ENCODE results near the gene KRTAP10-12.

Gene KRTAP10-12

GRCh38 chr21:44666401-44667320 is 30.3 kb upstream of the KRTAP10-12 start, which contains the start of gene KRTAP12-2:
KRTAP12-2 (minus strand) TSS chr21:44666927; CDS start chr21:44666886, 41 bp downstream.
- no peak for DNase-seq
- H3K4me3 ChIP-seq (ENCODE audit: low read length): no peak within 1 kb of the TSS
- no peak within 1 kb of the TSS for H3K4me2 ChIP-seq (ENCODE audit: low read depth, low read length)
- TF ChIP-seq EZH2phosphoT487 (IDR thresholded peaks at IDR 0.05; ENCODE audit: low read length) (no peak), CTCF (IDR thresholded peaks at IDR 0.05; ENCODE audit: low read length) (no peak), EZH2 (optimal IDR thresholded peaks at IDR 0.05; ENCODE audit: low read depth, low read length) (no peak)
- H3K79me2 ChIP-seq (ENCODE audit: low read length): no peaks in the 10 kb centered on the region
- H3K27me3 ChIP-seq (replicated peaks; ENCODE audit: insufficient read depth, low read length): peaks cover 95% of the 10 kb centered on the region
- H3K4me1 ChIP-seq (ENCODE audit: low read length): no peaks in the 10 kb centered on the region
- H3K9ac ChIP-seq (ENCODE audit: low read length): no peak within 1 kb of the TSS
- no peaks in the 10 kb centered on the region for H3K36me3 ChIP-seq (replicated peaks; ENCODE audit: insufficient read depth, low read length)
- H3K27ac ChIP-seq (ENCODE audit: low read length): no peak within 1 kb of the TSS
- no peaks in the 10 kb centered on the region for H3F3A ChIP-seq (ENCODE audit: insufficient read depth, low read length)
- no peak within 1 kb of the TSS for H2AFZ ChIP-seq (ENCODE audit: low read length)
- H4K20me1 ChIP-seq (ENCODE audit: insufficient read depth, low read length): no peaks in the 10 kb centered on the region
- no peaks in the 10 kb centered on the region for H3K9me2 ChIP-seq (replicated peaks; ENCODE audit: insufficient read depth, low read length)
- no peaks in the 10 kb centered on the region for H3K9me3 ChIP-seq (replicated peaks; ENCODE audit: insufficient read depth, low read length)

GRCh38 chr21:44667612-44668011 is 29.4 kb upstream of the KRTAP10-12 start:
- no peak overlapping the region for H3K27ac ChIP-seq (ENCODE audit: low read length)
- H2AFZ ChIP-seq (ENCODE audit: low read length): no peak overlapping the region
- no peak overlapping the region for H3K4me3 ChIP-seq (ENCODE audit: low read length)
- no peaks in the 10 kb centered on the region for H3K79me2 ChIP-seq (ENCODE audit: low read length)
- H3K27me3 ChIP-seq (replicated peaks; ENCODE audit: insufficient read depth, low read length): peaks cover 92% of the 10 kb centered on the region
- H3F3A ChIP-seq (ENCODE audit: insufficient read depth, low read length): no peaks in the 10 kb centered on the region
- no peaks in the 10 kb centered on the region for H3K9me2 ChIP-seq (replicated peaks; ENCODE audit: insufficient read depth, low read length)
- H3K36me3 ChIP-seq (replicated peaks; ENCODE audit: insufficient read depth, low read length): no peaks in the 10 kb centered on the region
- no peak overlapping the region for H3K4me2 ChIP-seq (ENCODE audit: low read depth, low read length)
- no peak for DNase-seq
- TF ChIP-seq EZH2 (optimal IDR thresholded peaks at IDR 0.05; ENCODE audit: low read depth, low read length): no peak
- no peak for TF ChIP-seq EZH2phosphoT487 (IDR thresholded peaks at IDR 0.05; ENCODE audit: low read length)
- TF ChIP-seq CTCF (IDR thresholded peaks at IDR 0.05; ENCODE audit: low read length): no peak
- H4K20me1 ChIP-seq (ENCODE audit: insufficient read depth, low read length): no peaks in the 10 kb centered on the region
- H3K9me3 ChIP-seq (replicated peaks; ENCODE audit: insufficient read depth, low read length): no peaks in the 10 kb centered on the region
- H3K9ac ChIP-seq (ENCODE audit: low read length): no peak overlapping the region
- no peaks in the 10 kb centered on the region for H3K4me1 ChIP-seq (ENCODE audit: low read length)

- Histone ChIP-seq H3K4me2 (ENCODE audit: low read depth, low read length) (no peak overlapping the region), H2AFZ (ENCODE audit: low read length) (no peak overlapping the region), H3K27me3 (replicated peaks; ENCODE audit: insufficient read depth, low read length) (peaks cover 92% of the 10 kb centered on the region), H4K20me1 (ENCODE audit: insufficient read depth, low read length) (no peaks in the 10 kb centered on the region), H3F3A (ENCODE audit: insufficient read depth, low read length) (no peaks in the 10 kb centered on the region), H3K9me3 (replicated peaks; ENCODE audit: insufficient read depth, low read length) (no peaks in the 10 kb centered on the region), H3K79me2 (ENCODE audit: low read length) (no peaks in the 10 kb centered on the region), H3K4me1 (ENCODE audit: low read length) (no peaks in the 10 kb centered on the region), H3K9me2 (replicated peaks; ENCODE audit: insufficient read depth, low read length) (no peaks in the 10 kb centered on the region), H3K27ac (ENCODE audit: low read length) (no peak overlapping the region), H3K4me3 (ENCODE audit: low read length) (no peak overlapping the region), H3K9ac (ENCODE audit: low read length) (no peak overlapping the region), H3K36me3 (replicated peaks; ENCODE audit: insufficient read depth, low read length) (no peaks in the 10 kb centered on the region)
- TF ChIP-seq EZH2phosphoT487 (IDR thresholded peaks at IDR 0.05; ENCODE audit: low read length) (no peak), CTCF (IDR thresholded peaks at IDR 0.05; ENCODE audit: low read length) (no peak), EZH2 (optimal IDR thresholded peaks at IDR 0.05; ENCODE audit: low read depth, low read length) (no peak)
- DNase-seq: no peak
These were observed 26.1 kb upstream of the KRTAP10-12 start for GRCh38 chr21:44670642-44671432.
